SIG-M5 treated with dmso at 0.1 percent for 504 hours (cell line): Measurements from ENCODE around the gene NDST1.
"Not testable (repeated sequence)": the region's sequence is repeated elsewhere in the genome, so short reads cannot be mapped to it uniquely, and the experiment has no call there.

Source experiments
- DNase-seq: peaks from one replicate; lab custom pipeline; 2025; ENCODE audit not compliant: unreplicated experiment; lab: John Stamatoyannopoulos, UW

NDST1 gene

DNA sequence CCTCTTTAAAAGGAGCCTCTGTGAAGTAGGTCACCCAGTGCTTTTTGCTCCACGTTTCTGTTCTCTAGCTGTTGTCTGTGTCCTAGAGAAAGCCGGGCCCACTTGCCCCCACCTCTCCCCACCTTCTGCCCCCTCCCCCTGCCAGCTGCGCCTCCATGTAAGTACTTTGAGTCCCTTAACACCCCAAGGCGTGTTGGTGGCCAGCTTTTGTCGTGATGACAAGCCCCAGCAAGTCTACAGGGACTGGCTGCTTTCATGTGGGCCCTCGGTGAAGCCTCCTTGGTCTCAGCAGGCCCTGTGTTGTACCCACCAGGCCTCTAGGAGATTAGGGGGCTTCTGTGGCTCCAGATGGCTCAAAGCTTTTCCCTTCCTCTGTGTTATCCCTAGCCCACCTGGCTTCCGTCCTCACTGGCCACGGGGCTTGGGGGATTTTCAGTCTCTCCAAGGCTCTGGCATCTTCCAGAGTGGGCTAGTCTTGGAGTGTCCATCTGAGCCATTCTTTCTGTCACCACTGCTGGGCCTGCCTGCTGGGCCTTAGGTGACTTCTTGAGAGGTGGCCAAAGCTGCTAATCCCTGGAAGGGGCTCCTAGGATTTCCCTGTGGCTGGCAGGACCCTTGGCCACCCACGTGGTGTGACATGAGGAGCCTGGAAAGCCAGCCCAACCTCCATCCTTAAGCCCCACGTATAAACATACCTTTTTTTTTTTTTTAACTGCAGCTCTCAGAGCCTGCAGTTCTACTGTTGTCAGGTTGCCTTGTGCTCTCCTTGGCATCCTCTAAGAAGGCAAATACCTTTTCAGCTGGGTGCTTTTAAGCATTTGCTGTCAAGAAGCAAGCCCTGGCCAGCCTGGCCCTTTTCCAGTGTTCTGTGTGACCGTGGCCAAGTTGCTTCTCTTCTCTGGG lies 1.1 kb upstream of the NDST1 start:
- no peak for DNase-seq

DNA sequence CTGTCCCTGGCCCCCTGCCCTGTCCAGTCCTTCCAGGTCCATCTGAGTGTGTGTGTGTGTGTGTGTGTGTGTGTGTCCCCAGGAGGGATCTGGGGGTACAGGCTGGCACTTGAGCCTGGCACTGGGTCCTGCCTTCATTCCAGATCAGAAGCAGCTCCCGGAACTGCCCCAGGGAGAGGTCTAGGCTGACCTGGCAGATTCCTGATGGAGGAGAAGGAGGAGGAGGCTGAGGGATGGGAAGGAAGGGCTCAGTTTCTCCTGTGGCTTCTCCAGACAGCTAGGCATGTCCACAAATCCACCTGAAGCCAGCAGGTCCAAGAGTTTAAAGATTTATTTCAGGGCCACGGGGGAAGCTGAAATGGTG lies 328 bp downstream of the NDST1 start:
- no peak for DNase-seq

DNA sequence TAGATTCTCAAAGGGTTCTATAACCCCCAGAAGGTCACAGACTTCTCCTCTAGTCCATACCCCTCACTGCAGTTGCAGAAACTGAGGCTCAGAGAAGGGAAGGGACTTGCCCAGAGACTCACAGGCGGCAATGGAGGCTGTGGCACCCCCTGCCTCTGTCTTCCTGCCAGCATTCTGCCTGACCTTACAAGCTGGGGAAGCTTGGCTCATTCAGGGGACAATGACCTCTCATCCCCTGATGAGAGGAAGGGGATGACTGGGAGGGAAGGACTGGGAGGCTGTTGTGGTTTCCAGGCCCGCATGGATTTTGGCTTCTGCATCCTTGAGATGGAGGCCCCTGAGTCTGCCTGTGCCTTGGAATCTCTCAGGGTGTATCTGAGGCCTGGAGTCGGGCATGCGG lies 897 bp downstream of the NDST1 start:
- no peak for DNase-seq

DNA sequence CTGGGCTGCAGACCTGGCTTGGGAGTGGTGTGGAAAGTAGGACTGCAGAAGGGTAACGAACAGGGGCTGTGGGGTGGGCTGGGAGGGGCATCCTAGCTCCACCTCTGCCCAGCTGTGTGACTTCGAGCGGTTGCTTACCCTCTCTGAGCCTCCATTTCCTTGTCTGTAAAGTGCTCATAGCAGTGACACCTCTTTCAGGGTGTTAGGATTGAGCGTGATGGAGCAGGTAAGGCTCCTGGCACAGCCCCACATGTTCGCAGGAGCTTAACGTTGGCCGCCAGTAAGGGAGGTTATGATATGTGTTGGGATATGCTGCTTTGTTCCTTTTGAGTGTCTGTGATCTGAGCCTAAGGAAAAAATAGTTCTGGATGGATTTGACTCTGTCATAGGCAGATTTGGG lies 2.1 kb downstream of the NDST1 start:
- no peak for DNase-seq

DNA sequence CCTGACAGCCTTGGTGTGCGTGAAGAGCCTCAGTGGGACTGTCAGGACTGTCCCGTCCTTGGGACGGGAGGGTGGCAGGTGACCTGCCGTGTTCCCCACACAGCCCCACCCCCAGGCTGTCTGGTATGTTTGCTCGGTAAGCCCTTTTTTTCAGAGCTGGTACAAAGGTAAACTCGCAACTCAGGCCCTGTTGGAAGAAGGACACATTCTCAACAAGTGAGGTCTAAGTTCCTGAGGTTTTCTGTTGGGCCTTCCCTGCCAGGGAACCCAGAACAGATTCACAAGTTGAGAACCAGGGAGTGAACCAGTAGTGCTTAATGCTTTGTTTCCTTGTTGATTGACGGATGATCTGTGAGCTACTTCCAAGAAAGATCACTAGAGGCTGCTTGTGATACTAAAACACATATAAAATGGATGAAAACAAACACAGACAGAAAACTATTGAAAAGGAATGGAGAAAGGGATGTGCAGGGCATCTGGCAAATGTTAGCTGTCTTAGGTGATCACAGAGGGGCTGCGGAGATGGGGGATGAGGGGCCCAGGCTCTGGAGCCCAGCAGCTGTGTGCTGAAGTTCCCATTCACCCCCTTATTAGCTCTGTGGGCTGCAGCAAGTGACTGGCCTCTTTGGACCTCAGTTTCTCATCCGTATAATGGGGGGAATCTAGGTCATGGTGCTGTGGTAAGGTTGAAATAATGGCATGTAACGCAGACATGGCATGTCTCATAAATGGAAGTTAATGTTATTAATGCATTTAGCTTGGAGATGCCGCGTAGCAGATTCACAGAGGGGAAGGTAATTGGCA lies 2.7 kb downstream of the NDST1 start:
- DNase-seq: no peak

DNA sequence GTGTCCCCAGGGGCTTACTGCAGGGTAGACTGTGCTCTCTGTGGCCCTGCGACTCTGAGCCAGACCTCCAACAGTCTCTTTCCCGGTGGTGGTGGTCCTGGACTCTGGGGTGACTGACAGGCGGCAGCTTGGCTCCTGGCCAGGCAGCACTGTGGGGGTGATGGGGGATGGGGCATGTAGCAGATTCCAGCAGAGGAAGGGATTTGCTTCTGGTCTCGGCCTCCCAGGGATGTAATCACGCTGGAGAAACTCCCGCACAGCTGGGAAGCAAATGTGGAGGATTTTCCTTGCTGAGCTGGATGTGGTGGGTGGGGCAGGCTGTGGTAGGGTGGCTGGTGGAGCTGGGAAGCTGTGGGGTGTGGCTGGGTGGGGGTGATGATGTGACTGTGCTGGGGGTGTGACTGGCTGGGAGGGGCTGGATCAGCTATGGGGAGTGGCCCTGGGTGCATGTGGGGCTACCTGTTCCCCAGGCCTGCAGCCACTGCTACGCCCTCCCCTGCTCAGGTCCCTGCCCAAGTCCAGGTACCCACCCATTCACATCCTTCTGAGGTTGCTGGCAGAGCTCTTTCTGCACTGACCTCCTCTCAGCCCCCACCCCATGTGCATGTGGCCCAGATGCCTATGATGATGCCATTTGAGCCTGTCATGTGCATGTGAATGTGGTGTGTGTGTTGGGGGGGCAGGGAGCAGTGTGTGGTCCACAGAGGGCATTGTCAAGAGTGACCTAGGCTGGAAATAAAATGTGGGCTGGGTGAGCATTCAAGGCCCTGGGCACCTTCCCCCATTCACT lies 3.8 kb downstream of the NDST1 start:
- no peak for DNase-seq

DNA sequence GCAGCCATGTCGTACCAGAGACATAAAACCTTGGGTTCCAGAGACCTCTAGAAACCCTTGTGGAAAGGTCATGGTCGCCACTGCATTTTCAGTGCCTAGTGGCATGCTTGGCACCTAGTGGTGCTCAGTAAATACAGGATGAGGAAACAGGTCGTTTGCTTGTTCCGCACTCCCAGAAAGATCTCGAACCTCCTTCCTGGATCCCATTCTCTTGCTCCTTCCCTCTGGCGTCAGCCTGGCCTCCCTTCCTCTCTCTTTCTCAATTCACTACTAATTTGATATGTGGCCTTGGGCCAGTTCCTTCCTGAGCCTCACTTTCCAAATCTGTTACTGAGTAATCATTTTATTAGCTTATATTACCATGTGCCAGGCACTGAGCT lies 4.4 kb downstream of the NDST1 start:
- DNase-seq: no peak

DNA sequence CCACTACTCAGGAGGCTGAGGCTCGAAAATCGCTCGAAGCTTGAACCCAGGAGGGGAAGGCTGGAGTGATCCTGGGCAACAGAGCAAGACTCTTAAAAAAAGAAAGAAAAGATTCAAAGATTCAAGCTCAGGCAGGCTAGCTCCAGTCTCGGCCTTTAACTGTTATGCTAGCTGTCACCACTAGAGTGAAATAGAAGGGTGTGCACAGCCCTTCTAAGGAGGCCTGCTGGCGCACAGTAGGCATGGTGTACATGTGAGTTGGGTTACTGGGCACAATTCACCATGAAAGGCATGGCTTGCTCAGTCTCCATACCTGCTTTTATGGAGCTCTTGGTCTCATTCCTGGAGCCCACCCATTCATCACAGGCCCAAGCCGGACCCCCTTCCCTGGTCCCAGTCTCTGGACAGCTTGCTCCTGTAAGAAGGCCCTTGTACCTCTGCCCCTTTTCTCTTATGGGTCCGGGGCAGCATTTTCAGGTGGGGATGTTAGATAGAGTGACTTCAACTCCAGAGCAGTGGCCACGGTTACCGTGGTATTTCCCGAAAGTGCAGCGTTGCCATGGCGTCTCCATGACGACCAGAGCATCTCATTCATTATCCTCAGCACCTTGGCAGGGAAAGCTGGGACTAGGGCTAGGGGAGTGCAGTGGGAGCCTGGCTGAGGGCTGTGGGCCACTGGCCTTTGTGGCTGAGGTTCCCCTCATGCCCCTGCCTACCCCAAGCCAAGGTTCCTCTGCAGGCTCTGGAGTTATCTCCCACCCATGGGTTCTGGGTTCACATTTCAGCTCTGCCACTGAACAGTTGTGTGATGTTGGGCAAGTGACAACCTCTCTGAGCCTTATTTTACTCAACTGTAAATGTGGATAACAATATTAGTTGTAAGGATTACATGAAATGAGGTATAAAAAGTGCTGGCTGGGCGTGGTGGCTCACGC lies 5.7 kb downstream of the NDST1 start:
- no peak for DNase-seq

DNA sequence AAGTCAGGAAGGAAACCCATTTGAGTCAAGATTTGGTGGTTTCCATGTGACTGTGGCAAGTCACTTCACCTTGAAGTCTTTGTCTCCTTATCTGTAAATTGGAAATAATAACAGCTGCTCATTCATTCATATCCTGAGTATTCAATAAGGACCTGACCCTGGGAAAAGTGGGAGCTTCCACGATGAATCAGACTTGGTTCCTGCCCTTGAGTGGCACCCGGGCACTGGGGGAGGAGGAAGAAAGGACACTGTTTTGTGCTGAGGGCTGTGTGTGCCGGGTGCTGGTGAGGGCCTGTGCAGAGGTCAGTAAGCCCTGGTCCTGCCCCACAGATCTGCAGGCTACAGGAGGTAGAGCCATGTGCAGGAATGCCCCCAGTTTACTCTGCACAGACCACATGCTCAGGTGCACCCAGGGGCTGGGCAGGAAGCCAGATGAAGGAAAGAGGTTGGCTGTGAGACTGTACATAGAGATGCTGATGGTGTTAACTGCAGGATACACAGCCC lies 6.8 kb downstream of the NDST1 start:
- no peak for DNase-seq

DNA sequence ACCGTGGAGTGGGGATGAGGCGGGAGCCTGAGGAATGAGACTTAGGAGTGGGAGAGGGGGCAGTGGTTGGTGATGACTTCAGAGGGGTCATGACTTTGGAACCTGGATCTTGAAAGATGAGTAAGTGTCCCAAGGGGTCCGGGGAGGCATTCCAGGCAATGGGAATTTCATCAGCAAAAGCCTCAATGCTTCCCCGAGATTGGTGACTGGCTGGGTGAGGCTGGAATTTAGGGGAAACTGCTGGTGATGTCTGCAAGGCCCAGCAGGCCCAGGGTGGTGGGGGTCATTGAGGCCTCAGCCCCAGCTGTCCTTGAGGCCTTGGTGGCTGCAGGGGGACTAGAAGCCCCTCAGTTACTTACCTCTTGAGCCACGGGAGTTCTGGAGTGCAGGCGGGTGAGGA lies 7.5 kb downstream of the NDST1 start:
- no peak for DNase-seq

DNA sequence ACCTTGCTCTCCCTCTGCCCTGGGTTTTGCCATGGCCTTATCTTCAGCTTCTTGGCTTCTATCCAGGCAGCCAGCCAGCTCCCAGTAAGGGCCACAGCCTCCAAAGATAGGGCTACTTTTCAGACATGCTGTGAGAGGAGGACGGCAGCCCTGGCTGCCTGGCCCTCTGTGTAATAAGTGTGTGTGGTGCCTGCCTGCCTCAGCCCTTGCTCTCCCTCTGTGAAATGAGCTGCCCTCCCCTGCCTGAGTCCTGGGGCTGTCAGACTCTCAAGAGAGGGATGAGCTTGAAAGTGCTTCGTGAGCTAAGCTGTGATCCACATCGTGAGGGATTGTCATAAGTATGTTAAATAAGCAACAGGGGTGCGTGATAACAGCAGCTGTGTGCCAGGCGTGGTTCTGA lies 8.1 kb downstream of the NDST1 start:
- no peak for DNase-seq

DNA sequence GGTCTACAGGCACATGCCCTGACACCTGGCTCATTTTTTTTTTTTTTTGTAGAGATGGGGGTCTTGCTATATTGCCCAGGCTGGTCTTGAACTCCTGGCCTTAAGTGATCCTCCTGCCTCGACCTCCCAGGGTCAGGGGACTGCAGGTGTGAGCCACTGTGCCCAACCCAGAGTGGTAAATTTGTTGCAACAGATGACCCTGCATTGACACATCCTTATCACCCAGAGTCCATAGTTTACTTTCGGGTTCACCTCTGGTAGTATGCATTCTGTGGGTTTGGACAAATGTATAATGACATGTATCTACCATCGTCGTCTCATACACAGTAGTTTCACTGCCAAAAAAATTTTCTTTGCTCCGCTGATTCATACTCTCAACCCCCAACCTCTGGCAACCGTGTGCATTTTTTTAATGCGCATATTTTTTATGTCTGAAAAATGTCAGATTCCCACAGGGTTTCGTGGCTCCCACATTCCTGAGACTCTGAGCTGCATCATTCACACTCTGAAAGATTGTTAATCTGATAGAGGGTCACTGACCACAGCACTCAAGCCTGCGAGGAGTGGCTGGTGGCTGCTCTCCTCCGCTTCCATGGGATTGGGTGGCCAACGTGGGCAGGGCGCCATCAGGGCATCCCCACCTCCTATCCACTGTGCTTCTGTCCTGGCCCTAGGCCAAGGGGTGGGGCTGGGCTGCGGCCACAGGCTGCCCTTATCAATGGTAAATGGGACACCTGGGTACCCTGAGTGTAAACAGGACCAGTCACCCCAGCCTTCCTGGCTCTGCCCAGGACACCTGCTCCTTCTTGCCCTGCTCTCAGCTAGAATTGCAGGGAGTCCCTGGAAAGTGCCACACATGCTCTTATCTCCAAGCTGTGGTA lies 9.6 kb downstream of the NDST1 start:
- no peak for DNase-seq

DNA sequence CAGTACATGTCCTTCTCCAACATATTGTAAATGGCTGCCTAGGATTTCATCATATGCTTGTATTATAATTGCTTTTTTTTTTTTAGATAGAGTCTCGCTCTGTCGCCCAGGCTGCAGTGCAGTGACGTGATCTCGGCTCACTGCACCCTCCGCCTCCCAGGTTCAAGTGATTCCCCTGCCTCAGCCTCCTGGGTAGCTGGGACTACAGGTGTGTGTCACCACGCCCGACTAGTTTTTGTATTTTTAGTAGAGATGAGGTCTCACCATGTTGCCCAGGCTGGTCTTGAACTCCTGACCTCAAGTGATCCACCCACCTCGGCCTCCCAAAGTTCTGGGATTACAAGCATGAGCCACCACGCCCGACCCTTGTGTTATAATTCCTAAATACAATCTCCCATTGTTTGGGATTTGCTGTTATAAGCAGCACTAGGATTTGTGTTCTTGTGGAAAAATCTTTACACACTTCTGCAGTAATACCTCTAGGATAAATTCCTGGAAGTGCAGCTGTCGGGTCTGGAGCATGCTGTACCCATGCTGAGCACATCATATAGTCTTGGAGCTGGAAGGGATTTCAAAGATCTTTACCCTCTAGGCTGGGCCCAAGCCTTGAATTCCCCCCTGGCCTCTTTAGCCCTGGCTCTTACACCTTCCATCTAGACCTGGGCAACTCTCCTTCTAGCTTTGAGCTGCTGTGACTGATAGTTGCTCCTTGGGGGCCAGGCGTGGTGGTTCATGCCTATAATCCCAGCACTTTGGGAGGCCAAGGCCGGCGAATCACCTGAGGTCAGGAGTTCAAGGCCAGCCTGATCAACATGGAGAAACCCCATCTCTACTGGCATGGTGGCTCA lies 11.0 kb downstream of the NDST1 start:
- DNase-seq: not testable (repeated sequence)

DNA sequence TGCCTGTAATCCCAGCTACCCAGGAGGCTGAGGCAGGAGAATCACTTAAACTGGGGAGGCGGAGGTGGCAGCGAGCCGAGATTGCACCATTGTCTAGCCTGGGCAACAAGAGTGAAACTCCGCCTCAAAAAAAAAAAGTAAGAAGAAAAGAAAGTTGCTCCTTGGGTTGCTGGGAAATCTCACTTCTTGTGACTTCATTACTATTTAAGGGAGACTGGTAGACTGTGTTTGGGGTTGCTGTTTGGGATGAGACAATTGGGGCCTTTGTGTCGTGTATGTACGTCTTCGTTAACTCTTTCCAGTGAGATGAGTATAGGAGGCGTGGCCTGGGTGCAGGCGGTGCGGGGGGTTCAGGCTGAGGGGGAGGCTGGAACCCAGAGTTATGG lies 11.6 kb downstream of the NDST1 start:
- DNase-seq: no peak

DNA sequence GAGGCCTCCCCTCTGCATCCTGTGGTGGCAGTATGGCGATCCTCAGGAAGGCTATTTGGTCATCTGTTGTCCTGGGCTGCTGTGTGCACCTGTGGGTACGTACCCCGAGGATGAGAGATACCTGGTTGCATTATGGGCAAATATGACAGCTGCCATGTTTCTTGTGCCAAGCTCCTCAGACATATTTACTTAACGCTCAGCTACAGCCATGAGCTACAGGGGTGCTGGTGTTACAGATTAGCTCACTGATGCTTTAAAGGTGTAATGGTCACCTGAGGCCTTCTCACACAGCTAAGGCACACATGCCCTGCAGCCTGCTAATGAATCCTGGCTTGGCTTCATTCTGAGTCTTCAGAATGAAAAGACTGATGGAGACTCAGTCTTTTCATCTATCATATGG lies 12.0 kb downstream of the NDST1 start:
- no peak for DNase-seq

DNA sequence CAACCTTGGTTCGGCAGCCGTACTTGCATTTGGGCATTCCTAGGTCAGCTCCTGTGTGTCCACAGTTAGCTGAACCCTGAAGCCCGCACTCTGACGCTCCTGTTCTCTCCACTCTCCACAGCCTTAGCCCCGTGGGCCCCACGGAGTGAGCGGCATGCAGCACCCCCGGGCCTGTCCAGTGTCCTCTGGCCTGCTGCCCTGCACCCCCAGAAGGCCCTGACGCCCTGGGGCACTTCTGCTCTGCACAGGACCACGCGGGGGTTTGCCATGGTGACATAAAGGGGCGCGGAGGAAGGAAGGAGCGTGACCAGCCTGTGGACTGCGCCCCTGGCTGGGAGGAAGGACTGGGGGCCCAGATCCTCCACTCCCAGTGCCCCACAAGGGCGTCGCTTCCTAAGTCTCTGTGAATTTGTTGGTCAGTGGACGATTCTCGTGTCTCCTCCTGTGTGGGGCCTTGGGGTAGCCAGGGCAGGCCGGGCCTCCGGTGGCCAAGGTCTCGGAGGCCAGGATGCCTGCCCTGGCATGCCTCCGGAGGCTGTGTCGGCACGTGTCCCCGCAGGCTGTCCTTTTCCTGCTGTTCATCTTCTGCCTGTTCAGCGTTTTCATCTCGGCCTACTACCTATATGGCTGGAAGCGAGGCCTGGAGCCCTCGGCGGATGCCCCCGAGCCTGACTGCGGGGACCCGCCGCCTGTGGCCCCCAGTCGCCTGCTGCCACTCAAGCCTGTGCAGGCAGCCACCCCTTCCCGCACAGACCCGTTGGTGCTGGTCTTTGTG lies 13.0 kb downstream of the NDST1 start:
- DNase-seq: no peak

DNA sequence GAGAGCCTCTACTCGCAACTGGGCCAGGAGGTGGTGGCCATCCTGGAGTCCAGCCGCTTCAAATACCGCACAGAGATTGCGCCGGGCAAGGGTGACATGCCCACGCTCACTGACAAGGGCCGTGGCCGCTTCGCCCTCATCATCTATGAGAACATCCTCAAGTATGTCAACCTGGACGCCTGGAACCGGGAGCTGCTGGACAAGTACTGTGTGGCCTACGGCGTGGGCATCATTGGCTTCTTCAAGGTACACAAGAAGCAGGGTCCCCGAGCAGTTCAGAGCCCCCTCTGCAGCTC lies 13.5 kb downstream of the NDST1 start:
- no peak for DNase-seq

DNA sequence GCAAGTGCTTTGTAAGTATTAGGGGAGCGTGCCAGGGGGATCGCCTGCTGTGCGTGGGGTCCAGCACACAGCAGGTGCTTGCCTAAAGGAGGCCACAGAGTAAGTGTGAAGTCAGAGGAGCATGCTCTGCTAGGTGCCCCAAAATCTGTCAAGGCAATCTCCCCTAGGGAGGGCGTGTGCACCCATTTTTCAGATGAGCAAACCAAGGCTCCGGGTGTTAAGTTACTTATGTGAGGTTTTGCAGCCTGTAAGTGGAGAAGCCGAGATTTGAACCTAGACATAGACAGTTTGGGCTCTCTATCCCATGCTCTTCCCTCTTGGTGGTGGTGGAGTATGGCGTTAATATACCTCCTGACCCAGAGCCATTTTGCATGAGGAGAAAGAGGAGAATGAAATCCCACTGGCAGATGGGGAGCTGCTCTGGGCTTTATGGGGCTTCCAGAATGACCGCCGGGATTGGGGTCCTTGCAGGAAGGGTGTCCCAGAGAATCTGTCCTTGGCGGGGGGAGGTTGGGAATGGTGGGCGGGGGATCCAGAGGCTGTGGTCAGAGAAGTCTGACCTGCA lies 14.1 kb downstream of the NDST1 start:
- no peak for DNase-seq
